Coronary artery (tissue), 2 donors: ENCODE measurements around the gene OR2T3.
A peak's percentile ranks its signal among the peaks of the same experiment; 100 is the strongest.
"Not testable (repeated sequence)": the region's sequence is repeated elsewhere in the genome, so short reads cannot be mapped to it uniquely, and the experiment has no call there.

Experiments used
- DNase-seq: peaks from one replicate; pipeline ENCODE4 v3.0.0-alpha.2; 2017; ENCODE audit warnings: low spot score
- H3K27ac ChIP-seq, 2 donors: fragments of 200-600 bp; sonication (generic); one replicate each; pipeline ENCODE4 v1.5.1; 2016 to 2019
- H3K4me3 ChIP-seq: fragments of 200-600 bp; sonication (generic); 2 replicates; pipeline ENCODE4 v1.5.1; 2016; ENCODE audit warnings: mild to moderate bottlenecking, moderate library complexity
- TF ChIP-seq, protein P1 (sequence below): fragments of 200-600 bp; sonication (generic); IDR thresholded peaks from one replicate; pipeline ENCODE4 v1.5.1; 2019; ENCODE audit warnings: antibody characterized with exemption

OR2T3 gene

DNA sequence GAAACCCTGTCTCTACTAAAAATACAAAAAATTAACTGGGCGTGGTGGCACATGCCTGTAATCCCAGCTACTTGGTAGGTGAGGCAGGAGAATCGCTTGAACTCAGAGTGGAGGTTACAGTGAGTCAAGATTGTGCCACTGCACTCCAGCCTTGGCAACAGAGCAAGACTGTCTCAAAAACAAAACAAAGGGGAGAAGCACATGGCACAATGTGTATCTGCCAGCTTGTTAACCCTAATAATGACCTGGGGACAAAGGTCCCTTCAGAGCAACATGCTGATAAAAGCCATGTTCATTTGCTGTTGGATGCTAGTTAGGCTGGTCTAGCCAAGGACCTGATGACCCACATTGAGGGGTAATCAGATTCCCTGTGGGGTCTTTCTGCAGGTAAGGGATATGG, 16.5 kb upstream of the OR2T3 start:
- H3K4me3 ChIP-seq, DNase-seq, H3K27ac ChIP-seq: not testable (repeated sequence)

DNA sequence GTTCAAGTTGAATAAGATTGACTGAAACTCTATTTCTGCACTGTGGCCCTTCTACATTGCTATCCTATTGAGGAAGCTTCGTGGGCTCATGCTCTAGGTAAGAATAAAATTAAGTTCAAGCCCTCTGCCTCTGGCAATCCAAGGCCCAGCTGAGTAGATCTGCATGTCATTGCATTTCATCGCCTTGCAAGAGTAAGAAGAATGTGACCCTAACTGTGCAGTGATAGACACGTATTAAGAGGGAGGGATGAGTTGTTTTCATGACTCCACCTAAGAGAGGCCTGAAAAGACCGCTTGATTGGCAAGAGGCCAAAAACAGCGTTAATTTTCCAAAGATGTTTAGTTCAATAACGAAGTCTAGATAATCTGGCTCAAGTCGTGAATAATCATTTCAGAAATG, 14.0 kb upstream of the OR2T3 start:
- not testable (repeated sequence) for H3K27ac ChIP-seq, H3K4me3 ChIP-seq, DNase-seq

DNA sequence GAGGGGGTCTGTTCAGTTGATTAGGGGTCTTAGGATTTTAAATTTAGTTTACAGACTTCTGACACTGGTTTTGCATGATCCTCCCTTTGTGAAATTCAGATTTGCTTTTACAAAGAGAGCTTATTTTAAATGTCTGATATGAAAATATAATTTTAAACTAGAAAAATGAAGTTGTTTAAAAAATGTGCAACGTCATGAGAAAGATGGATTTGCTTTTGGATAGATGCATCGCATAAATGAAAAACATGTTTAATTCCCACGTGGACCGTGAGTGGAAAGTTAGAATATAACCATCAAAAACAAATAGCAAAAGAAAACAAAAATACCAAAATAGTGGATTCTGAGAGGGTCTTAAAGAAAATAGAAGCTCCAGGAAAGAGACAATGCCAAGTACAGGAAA, 2.0 kb upstream of the OR2T3 start:
- TF ChIP-seq, protein P1, sequence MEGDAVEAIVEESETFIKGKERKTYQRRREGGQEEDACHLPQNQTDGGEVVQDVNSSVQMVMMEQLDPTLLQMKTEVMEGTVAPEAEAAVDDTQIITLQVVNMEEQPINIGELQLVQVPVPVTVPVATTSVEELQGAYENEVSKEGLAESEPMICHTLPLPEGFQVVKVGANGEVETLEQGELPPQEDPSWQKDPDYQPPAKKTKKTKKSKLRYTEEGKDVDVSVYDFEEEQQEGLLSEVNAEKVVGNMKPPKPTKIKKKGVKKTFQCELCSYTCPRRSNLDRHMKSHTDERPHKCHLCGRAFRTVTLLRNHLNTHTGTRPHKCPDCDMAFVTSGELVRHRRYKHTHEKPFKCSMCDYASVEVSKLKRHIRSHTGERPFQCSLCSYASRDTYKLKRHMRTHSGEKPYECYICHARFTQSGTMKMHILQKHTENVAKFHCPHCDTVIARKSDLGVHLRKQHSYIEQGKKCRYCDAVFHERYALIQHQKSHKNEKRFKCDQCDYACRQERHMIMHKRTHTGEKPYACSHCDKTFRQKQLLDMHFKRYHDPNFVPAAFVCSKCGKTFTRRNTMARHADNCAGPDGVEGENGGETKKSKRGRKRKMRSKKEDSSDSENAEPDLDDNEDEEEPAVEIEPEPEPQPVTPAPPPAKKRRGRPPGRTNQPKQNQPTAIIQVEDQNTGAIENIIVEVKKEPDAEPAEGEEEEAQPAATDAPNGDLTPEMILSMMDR, result no peak
- Histone ChIP-seq H3K4me3 (no peak overlapping the region), H3K27ac (no peak overlapping the region)
- DNase-seq, result no peak

DNA sequence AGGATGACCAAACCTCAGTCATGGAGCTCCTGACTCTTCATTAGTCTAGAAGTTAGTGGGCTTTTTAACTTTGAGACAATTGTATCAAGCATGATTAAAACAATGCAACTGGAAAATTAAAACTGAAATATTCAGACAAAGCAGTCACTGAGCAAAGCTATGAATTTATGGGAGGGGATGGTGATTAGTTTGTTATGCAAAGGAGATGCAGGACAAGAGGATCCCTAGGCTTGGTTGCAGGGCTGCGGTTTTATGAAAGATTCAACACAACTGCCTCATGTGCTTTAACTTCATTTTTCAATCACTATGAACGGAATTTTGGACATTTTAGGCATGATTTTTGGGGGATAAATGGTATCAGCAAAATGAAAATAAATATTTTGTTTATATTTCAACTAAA, 1.0 kb upstream of the OR2T3 start:
- not testable (repeated sequence) for H3K4me3 ChIP-seq, DNase-seq, H3K27ac ChIP-seq

DNA sequence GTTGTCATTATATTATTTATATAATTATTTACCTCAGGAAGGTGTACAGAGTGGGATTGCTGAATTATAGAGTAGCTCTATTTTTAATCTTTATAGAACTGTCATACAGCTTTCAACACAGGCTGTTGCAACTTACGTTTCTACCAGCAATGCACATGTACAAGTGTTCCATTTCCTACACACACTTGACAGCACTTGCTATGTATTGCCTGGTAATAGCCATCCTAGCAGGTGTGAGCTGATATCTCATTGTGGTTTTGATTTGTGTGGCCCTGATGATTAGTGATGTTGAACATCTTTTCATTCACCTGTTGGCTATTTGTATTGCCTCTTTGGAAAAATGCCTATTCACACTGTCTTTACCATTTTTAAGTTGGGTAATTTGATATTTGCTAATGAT, 2.5 kb downstream of the OR2T3 start:
- DNase-seq, H3K4me3 ChIP-seq, H3K27ac ChIP-seq: not testable (repeated sequence)

DNA sequence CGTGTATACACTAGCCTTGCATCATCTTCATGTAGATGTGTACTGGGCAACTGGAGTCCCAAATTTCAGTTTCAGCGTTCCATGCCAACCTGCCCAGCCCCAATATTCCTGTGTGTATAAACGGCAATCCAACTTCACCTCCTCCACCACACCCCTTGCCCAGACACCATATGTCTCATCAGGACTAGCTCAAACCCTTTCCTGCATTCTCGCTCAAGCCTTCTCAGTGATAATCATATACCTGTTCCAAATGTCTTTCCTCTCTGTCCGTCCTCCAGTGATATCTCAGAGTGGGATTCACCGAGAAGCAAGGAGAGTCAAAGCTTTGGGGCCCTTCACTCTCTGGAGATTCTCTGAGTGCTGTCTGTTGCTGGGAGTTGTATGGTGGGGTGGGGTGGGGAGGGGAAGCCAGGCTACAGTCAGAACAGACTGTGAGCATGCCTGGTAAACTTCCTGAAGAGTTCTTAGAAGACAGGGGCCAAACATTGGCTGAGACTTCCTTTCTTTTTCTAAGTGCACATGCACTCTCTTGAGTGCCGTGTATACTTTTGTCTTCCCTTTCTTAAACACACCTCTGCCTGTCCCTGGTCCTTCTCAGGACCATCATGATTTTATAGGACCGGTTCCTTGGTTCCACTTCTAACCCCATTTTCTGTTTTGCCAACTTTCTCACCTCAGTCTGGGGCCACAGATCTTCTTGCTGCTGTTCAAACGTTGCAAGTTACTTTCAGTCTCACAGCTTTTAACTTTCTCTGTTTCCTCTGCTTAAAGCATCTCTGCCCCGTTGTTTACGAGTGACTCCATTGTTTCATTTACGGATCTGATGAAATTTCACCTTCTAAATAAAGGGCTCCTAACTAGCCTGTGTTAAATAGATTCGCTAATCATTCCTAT, 8.8 kb downstream of the OR2T3 start:
- H3K27ac ChIP-seq, DNase-seq, H3K4me3 ChIP-seq: not testable (repeated sequence)

DNA sequence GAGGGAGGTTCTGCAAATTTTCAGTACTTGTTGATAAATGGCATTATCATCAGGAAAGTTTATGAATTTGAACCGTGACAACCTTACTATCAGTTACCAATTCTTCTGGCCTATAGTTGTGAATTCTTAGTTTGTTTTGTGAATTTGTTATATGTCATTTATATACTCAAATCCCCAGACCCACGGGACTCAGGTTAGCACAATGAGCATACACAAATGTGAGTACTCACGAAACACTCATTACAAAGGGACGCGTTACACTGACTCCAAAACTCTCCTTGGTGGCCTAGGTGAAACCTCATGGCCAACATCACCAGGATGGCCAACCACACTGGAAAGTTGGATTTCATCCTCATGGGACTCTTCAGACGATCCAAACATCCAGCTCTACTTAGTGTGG, 15.1 kb downstream of the OR2T3 start, which contains the start of gene OR2T5:
OR2T5 (plus strand) TSS at position 301 of the 400 bp plus-strand sequence; CDS start at position 301, 0 bp downstream.
- not testable (repeated sequence) for H3K4me3 ChIP-seq, DNase-seq, H3K27ac ChIP-seq

DNA sequence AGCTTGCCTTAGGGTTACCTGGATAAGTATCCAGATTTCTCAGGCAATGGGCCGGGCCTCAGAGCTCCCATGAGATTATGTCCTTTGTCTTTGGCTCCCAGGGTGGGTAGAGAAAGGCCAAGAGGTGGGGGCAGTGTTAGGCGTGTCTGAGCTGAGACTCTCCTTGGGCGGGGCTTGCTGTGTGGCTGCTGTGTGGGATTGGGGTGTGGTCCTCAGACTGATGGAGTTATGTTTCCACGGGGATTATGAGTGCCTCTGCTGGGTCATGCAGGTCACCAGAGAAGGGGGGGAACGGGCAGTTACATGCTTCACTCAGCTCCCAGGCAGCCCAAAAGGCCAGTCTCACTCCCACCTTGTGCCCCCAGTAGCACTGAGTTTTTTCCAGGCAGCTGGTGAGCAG, 23.5 kb downstream of the OR2T3 start:
- not testable (repeated sequence) for H3K27ac ChIP-seq, H3K4me3 ChIP-seq, DNase-seq

DNA sequence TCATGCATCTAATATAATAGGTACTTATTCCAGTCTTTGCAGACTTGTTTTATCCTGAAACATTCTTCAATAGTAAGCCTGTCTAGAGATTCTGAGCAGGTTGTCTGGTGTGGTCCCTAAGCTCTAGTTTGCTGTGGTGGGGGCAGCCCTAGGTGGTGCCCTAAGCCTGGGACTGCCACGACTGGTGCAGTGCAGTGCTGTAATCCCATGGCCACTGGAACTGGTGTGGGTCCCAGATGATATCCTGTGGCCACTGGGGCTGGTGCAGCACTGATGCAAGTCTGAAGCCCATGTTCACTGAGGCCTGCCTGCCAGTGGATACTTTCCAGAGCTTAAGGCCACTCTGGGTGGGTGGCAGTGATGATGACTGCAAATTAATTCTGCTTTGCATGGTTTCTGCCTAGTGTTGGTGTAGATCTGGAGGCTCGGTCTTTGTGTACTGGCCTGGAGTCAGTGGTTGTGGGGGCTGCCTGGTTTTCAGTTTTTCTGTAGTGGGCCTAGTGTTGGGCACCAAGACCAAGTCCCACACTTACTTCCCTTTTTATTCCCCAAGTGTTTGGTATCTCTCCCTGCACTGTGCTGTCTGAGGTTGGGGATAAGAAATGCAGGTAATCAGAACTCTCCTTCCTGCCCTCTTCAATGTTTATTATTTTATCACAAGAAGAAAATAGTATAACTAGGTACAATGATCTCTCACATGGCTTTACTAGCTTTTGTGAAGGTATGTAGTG, 27.3 kb downstream of the OR2T3 start:
- H3K4me3 ChIP-seq, H3K27ac ChIP-seq, DNase-seq: not testable (repeated sequence)

DNA sequence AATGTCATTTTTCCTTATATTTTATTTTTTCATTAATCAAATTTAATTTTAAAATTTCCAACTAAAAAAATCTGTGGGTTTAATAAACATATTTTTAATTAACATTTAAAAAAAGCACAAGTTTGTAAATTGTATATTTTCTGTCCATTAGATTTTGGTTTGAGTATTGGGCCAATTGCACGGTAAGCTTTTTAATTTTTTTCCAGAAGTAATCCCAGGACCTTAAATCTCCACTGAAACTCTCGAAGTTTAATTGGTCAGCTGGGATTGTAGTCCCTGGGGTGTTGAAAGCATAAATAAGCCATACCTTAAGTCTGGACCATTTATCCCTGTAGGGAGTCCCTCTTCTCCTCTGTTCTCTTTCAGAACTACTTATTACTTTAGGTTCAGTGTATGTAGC, 34.6 kb downstream of the OR2T3 start, which contains the start of gene OR2G6:
OR2G6 (plus strand) TSS at position 301 of the 400 bp plus-strand sequence. CDS start 13,574 bp downstream, outside the sequence.
- not testable (repeated sequence) for H3K4me3 ChIP-seq, H3K27ac ChIP-seq, DNase-seq

DNA sequence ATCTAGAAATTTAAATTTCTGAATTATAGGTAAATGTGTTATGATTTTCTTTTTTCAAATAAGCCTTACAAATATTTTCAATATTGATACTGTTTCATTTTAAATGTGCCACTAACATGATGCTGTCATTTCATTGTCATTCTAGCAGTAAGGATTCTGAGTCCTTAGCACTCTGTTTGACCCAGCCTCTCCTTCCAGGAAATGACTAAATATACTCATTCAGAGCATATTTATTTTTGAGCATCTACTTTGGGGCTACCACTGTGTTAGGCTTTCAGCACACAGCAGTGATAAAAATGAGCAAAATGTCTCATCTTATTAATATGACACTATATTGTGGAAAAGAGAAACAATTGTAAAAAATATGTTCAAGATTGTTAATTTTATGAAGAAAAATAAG, 37.1 kb downstream of the OR2T3 start:
- not testable (repeated sequence) for H3K27ac ChIP-seq, H3K4me3 ChIP-seq, DNase-seq

DNA sequence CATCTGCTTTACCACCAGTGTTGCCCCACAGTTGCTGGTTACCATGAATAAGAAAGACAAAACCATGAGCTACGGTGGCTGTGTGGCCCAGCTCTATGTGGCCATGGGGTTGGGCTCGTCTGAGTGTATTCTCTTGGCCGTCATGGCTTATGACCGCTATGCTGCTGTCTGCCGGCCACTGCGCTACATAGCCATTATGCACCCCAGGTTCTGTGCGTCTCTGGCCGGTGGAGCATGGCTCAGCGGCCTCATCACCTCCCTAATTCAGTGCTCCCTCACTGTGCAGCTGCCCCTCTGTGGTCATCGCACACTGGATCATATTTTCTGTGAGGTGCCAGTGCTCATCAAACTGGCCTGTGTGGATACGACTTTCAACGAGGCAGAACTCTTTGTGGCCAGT, 48.7 kb downstream of the OR2T3 start:
- Histone ChIP-seq H3K4me3 (no peak overlapping the region), H3K27ac (no peak overlapping the region)
- TF ChIP-seq, protein P1, result no peak
- peak; percentile 19 for DNase-seq
